H1 (cell line): Measurements from ENCODE around the gene IFNA2. TPM values are rescaled to one million over a fixed set of nuclear protein-coding genes. Genes with fewer than 3 reads are reported as not detected.
A peak's percentile ranks its signal among the peaks of the same experiment; 100 is the strongest.

Experiments
- CTCF ChIA-PET: fragments of 300-600 bp; sonication (Branson Sonifier 250); formaldehyde crosslinking; loops from one replicate; lab custom pipeline; 2021; ENCODE audit not compliant: partially characterized antibody; lab: Charles Lee
- POLR2A ChIA-PET: fragments of 300-600 bp; sonication (Branson Sonifier 250); formaldehyde crosslinking; loops from one replicate; lab custom pipeline; 2021; ENCODE audit warnings: inconsistent platforms; ENCODE audit not compliant: partially characterized antibody; lab: Charles Lee
- DNase-seq, 2 experiments: peaks; one replicate each; pipeline versions ENCODE4 v3.0.0 to v3.0.0-alpha.2; 2010 to 2022; ENCODE audit warnings: low spot score in 2 of 2, low read depth in 1 of 2, mixed read lengths in 1 of 2
- FAIRE-seq: peaks from 2 replicates; lab custom pipeline; 2011; peaks lifted over from hg19 to GRCh38; lab: Jason Lieb, UNC
- H2AFZ ChIP-seq: 2 replicates; pipeline ENCODE4 v1.8.1; 2012; ENCODE audit warnings: low read length, inconsistent platforms
- H2AK5ac ChIP-seq: 2 replicates; pipeline ENCODE4 v1.6.1; 2013; ENCODE audit warnings: low read depth, low read length
- H2BK120ac ChIP-seq: replicated peaks from 2 replicates; pipeline ENCODE3; 2013; ENCODE audit warnings: low read depth, low read length, inconsistent platforms
- H2BK12ac ChIP-seq: 2 replicates; pipeline ENCODE4 v1.6.1; 2013; ENCODE audit warnings: low read depth, low read length
- H2BK15ac ChIP-seq: 2 replicates; pipeline ENCODE4 v1.6.1; 2013; ENCODE audit warnings: low read length
- H2BK20ac ChIP-seq: 2 replicates; pipeline ENCODE4 v1.6.1; 2013; ENCODE audit warnings: low read length
- H2BK5ac ChIP-seq: 2 replicates; pipeline ENCODE4 v1.6.1; 2013; ENCODE audit warnings: low read depth, low read length
- H3K14ac ChIP-seq: 2 replicates; pipeline ENCODE4 v1.6.1; 2013; ENCODE audit warnings: inconsistent platforms; ENCODE audit not compliant: insufficient read length
- H3K18ac ChIP-seq: 2 replicates; pipeline ENCODE4 v1.6.1; 2013; ENCODE audit warnings: low read length; ENCODE audit errors: extremely low read depth
- H3K23ac ChIP-seq: 2 replicates; pipeline ENCODE4 v1.6.1; 2013; ENCODE audit warnings: inconsistent platforms; ENCODE audit not compliant: insufficient read length
- H3K23me2 ChIP-seq: 2 replicates; pipeline ENCODE4 v1.6.1; 2013; ENCODE audit warnings: low read depth, low read length
- H3K27ac ChIP-seq: 2 replicates; pipeline ENCODE4 v1.6.1; 2011; ENCODE audit warnings: low read depth, low read length, inconsistent platforms
- H3K27me3 ChIP-seq, 4 experiments: replicated peaks in 1 of 4; 1 replicate in 1 of 4; 2 replicates in 3 of 4; pipeline versions ENCODE4 v1.6.1 to v1.8.1; 2011 to 2013; ENCODE audit warnings: low read length in 3 of 4, mild to moderate bottlenecking in 3 of 4, inconsistent platforms in 2 of 4, mixed read lengths in 2 of 4, moderate library complexity in 1 of 4; ENCODE audit not compliant: control insufficient read depth in 3 of 4, insufficient read depth in 3 of 4; ENCODE audit errors: extremely low read depth in 1 of 4
- H3K36me3 ChIP-seq, 4 experiments: 2 replicates each; pipeline versions ENCODE4 v1.6.1 to v1.8.1; 2011 to 2013; ENCODE audit warnings: mild to moderate bottlenecking in 4 of 4, low read length in 3 of 4, moderate library complexity in 2 of 4, control low read depth in 1 of 4, inconsistent platforms in 1 of 4; ENCODE audit not compliant: insufficient read depth in 4 of 4, control insufficient read depth in 2 of 4
- H3K4ac ChIP-seq: replicated peaks from 2 replicates; pipeline ENCODE3; 2013; ENCODE audit warnings: low read length, low read depth, mixed read lengths, inconsistent platforms; ENCODE audit not compliant: insufficient read length
- H3K4me1 ChIP-seq, 4 experiments: replicated peaks in 1 of 4; 1 replicate in 1 of 4; 2 replicates in 3 of 4; pipeline versions ENCODE4 v1.6.1 to v1.8.1; 2011 to 2013; ENCODE audit warnings: low read length in 3 of 4, inconsistent platforms in 2 of 4, mixed read lengths in 1 of 4; ENCODE audit not compliant: insufficient read depth in 4 of 4, control insufficient read depth in 3 of 4
- H3K4me2 ChIP-seq, 2 experiments: 2 replicates each; pipeline versions ENCODE4 v1.6.1 to v1.8.1; 2011 to 2013; ENCODE audit warnings: low read depth in 2 of 2, low read length in 2 of 2, control low read depth in 1 of 2, inconsistent platforms in 1 of 2, mild to moderate bottlenecking in 1 of 2; ENCODE audit not compliant: insufficient read depth in 1 of 2
- H3K4me3 ChIP-seq, 4 experiments: fragments of 200-600, 300-600 bp in 1 of 4; sonication (generic), shearing (Covaris generic), sonication (Bioruptor Twin) in 1 of 4; 2 replicates each; pipeline versions ENCODE4 v1.5.1 to v1.8.1; 2011 to 2016; ENCODE audit warnings: low read length in 4 of 4, low read depth in 3 of 4, control low read depth in 2 of 4, inconsistent platforms in 2 of 4, mild to moderate bottlenecking in 2 of 4, mixed read lengths in 1 of 4, moderate library complexity in 1 of 4; ENCODE audit not compliant: insufficient read depth in 2 of 4; ENCODE audit errors: extremely low read depth in 1 of 4
- H3K56ac ChIP-seq: replicated peaks from 2 replicates; pipeline ENCODE3; 2013; ENCODE audit warnings: low read depth, mild to moderate bottlenecking, mixed read lengths, low read length, inconsistent platforms; ENCODE audit not compliant: insufficient read length
- H3K79me1 ChIP-seq: 2 replicates; pipeline ENCODE4 v1.6.1; 2013; ENCODE audit warnings: low read depth, low read length, control low read depth
- H3K79me2 ChIP-seq, 2 experiments: 2 replicates each; pipeline versions ENCODE4 v1.6.1 to v1.8.1; 2012 to 2013; ENCODE audit warnings: low read length in 2 of 2, mild to moderate bottlenecking in 2 of 2, inconsistent platforms in 1 of 2; ENCODE audit not compliant: insufficient read depth in 2 of 2, control insufficient read depth in 1 of 2
- H3K9ac ChIP-seq, 4 experiments: replicated peaks in 1 of 4; 1 replicate in 1 of 4; 2 replicates in 3 of 4; pipeline versions ENCODE4 v1.6.1 to v1.8.1; 2011 to 2013; ENCODE audit warnings: low read depth in 3 of 4, low read length in 3 of 4, control low read depth in 2 of 4, mild to moderate bottlenecking in 2 of 4, moderate library complexity in 2 of 4, inconsistent platforms in 1 of 4; ENCODE audit errors: extremely low read depth in 1 of 4
- H3K9me3 ChIP-seq, 2 experiments: 2 replicates each; pipeline versions ENCODE4 v1.6.1 to v1.8.1; 2012 to 2013; ENCODE audit warnings: mild to moderate bottlenecking in 2 of 2, moderate library complexity in 2 of 2, control low read depth in 1 of 2, inconsistent platforms in 1 of 2, low read depth in 1 of 2, low read length in 1 of 2, mixed read lengths in 1 of 2; ENCODE audit not compliant: insufficient read depth in 2 of 2
- H4K20me1 ChIP-seq, 2 experiments: replicated peaks in 1 of 2; 2 replicates each; pipeline versions ENCODE3 to v1.8.1; 2011 to 2013; ENCODE audit warnings: inconsistent platforms in 2 of 2, low read length in 2 of 2, mild to moderate bottlenecking in 1 of 2; ENCODE audit not compliant: insufficient read depth in 2 of 2, control insufficient read depth in 1 of 2
- H4K5ac ChIP-seq: 2 replicates; pipeline ENCODE4 v1.6.1; 2013; ENCODE audit warnings: low read length, low read depth, mixed read lengths, inconsistent platforms; ENCODE audit not compliant: insufficient read length
- H4K8ac ChIP-seq: 2 replicates; pipeline ENCODE4 v1.8.0; 2013; ENCODE audit warnings: mild to moderate bottlenecking, moderate library complexity, low read length, inconsistent platforms; ENCODE audit not compliant: insufficient read depth; ENCODE audit errors: extremely low read depth
- H4K91ac ChIP-seq: replicated peaks from 2 replicates; pipeline ENCODE3; 2013; ENCODE audit warnings: low read length, mixed read lengths, inconsistent platforms; ENCODE audit not compliant: insufficient read length
- CEBPB ChIP-seq: IDR thresholded peaks from 2 replicates; pipeline ENCODE4 v1.6.1; 2012; ENCODE audit warnings: low read depth, low read length
- WGBS, 2 experiments: shearing (Covaris generic) in 1 of 2; methylation state at CpG; one replicate each; pipeline versions ENCODE4 v1.1.6 to v1.1.7; 2013 to 2015; ENCODE audit warnings: low lambda C conversion rate in 2 of 2, mixed read lengths in 2 of 2, inconsistent platforms in 1 of 2, low coverage in 1 of 2, missing lambda C conversion rate in 1 of 2; ENCODE audit not compliant: insufficient replicate concordance in 2 of 2, insufficient coverage in 1 of 2, insufficient read length in 1 of 2; ENCODE audit errors: extremely low coverage in 1 of 2, missing lambda C conversion rate in 1 of 2; 5-methylcytosine and 5-hydroxymethylcytosine counted together
- polyA plus RNA-seq, 7 experiments: library from polyadenylated mRNA; depleted of rRNA in 3 of 7; stranded (reverse) in 5 of 7; unstranded in 2 of 7; fragments of >200 nt in 5 of 7; fragments of 200-250 nt in 2 of 7; gene quantifications; 1 replicate in 5 of 7; 2 replicates in 1 of 7; 4 replicates in 1 of 7; pipeline versions ENCODE4 v1.2.1 to v1.2.3, GENCODE V29; 2011 to 2013; ENCODE audit warnings: missing spikeins in 2 of 7, mixed read lengths in 2 of 7
- total RNA-seq: library from RNA; stranded (reverse); fragmentation: NEBNext Ultra II Directional; extraction: Animal tissue kit (Norgen Biotek cat#: 25700); gene quantifications from 2 replicates; pipeline ENCODE4 v1.2.1, GENCODE V29; 2021

IFNA2 gene
- total and polyA plus RNA-seq, 2 of the 8 experiments (the other 6 are each of a cell fraction or from before 2014, with no cell fraction given), result not detected

- H3K23me2 ChIP-seq, result no peaks in the 10 kb centered on the region; the same call in 1 of the 2 replicates
- no peak overlapping the region for H2BK12ac ChIP-seq
- FAIRE-seq (no peak), DNase-seq (no peak)
- no peaks in the 10 kb centered on the region for H3K27me3 ChIP-seq
- H4K20me1 ChIP-seq, result no peaks in the 10 kb centered on the region
- no peaks in the 10 kb centered on the region for H3K36me3 ChIP-seq
- no peak overlapping the region for H4K91ac ChIP-seq
- POLR2A ChIA-PET, result no interaction called here
- no peaks in the 10 kb centered on the region for H3K79me2 ChIP-seq
- no peak overlapping the region; a peak in 1 of 4 replicates for H3K4me2 ChIP-seq
- no peak overlapping the region for H2BK120ac ChIP-seq
- H3K27ac ChIP-seq, result no peak overlapping the region
- no peak overlapping the region for H2BK15ac ChIP-seq
- no peak overlapping the region for H2BK5ac ChIP-seq
- H3K9me3 ChIP-seq, result peaks cover 0 to 4% of the 10 kb centered on the region in 2 experiments; a peak in 1 of 4 replicates
- H2AK5ac ChIP-seq, result no peak overlapping the region
- H2AFZ ChIP-seq, result 0 out of 2 replicates have a peak overlapping the region, but pooled peaks have one; percentile 50
- H3K18ac ChIP-seq, result no peak overlapping the region
- no peak overlapping the region for H3K14ac ChIP-seq
- WGBS, 2 experiments, result 88% methylated on average over 7 of the region's 7 CpGs; no CpG with 5 or more reads in 1 of the 2 experiments
- no peak overlapping the region for H3K56ac ChIP-seq
- no peak overlapping the region for H4K8ac ChIP-seq
- H2BK20ac ChIP-seq, result no peak overlapping the region
- CTCF ChIA-PET, result interaction anchor here (1.1 kb wide), 1 partner anchor 32 kb away, joined by 3 read pairs; no protein-coding TSS in a partner anchor
- TF ChIP-seq CEBPB, result no peak
- H3K23ac ChIP-seq, result no peak overlapping the region
- no peak overlapping the region for H4K5ac ChIP-seq
- H3K79me1 ChIP-seq, result no peaks in the 10 kb centered on the region
- no peak overlapping the region for H3K4me3 ChIP-seq
- no peak overlapping the region for H3K9ac ChIP-seq
- H3K4ac ChIP-seq, result no peak overlapping the region
- no peaks in the 10 kb centered on the region for H3K4me1 ChIP-seq
Observed at GRCh38 chr9:21357479-21358460, 27.4 kb downstream of the IFNA2 start.
